GM18867 (cell line): ENCODE measurements around the gene LRCH4.

ENCODE experiments used
- ATAC-seq: cut with Tn5 transposase; IDR thresholded peaks from one replicate; pipeline ENCODE4 v1.9.1; 2021; ENCODE audit warnings: mild to moderate bottlenecking, moderate library complexity; ENCODE audit not compliant: unreplicated experiment

The LRCH4 gene

GRCh38 chr7:100606313-100606712, 20.4 kb upstream of the LRCH4 start:
- ATAC-seq = no peak

- ATAC-seq = no peak
These were observed 19.3 kb upstream of the LRCH4 start for GRCh38 chr7:100604976-100605911.

DNA sequence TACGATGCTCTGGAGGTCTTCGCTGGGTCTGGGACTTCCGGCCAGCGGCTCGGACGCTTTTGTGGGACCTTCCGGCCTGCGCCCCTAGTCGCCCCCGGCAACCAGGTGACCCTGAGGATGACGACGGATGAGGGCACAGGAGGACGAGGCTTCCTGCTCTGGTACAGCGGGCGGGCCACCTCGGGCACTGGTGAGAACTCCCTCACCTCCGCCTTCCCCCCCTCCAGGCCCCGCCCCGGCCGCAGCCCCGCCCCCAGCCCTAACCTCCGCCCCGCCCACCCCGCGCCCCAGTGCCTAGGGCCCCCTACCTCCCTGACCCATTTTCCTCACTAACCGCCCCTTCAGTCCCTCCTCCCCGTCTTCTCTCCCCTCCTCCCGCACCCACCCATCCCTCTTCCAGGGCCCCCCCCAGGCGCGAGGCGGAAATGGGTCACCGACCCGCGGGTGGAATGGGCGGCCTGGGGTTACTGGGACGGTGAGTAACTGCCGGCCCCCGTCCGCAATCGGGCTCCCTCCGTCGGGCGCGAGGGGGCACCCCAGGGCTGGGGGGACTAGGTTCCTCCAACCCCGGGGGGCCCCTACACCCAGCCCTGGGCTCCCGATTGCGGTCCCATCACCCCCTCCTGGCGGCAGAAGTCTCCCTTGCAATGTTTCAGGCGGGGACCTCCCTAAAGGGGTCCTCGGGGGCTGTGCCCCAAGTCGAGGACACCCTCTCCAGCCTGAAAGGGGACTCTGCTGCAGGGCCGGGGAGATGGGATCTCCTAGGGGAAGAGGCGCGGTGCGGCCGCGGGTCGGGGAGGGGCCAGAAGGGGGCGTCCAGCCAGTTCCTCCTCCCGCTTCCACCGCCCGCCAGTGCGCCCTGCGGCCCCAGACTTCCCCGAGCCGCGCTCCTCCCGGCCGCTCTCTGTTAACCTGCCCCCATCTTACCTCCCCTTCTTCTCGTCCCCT, 18.4 kb upstream of the LRCH4 start:
- ATAC-seq = peak; percentile 55

GRCh38 chr7:100603726-100604027, 17.7 kb upstream of the LRCH4 start:
- no peak for ATAC-seq

DNA sequence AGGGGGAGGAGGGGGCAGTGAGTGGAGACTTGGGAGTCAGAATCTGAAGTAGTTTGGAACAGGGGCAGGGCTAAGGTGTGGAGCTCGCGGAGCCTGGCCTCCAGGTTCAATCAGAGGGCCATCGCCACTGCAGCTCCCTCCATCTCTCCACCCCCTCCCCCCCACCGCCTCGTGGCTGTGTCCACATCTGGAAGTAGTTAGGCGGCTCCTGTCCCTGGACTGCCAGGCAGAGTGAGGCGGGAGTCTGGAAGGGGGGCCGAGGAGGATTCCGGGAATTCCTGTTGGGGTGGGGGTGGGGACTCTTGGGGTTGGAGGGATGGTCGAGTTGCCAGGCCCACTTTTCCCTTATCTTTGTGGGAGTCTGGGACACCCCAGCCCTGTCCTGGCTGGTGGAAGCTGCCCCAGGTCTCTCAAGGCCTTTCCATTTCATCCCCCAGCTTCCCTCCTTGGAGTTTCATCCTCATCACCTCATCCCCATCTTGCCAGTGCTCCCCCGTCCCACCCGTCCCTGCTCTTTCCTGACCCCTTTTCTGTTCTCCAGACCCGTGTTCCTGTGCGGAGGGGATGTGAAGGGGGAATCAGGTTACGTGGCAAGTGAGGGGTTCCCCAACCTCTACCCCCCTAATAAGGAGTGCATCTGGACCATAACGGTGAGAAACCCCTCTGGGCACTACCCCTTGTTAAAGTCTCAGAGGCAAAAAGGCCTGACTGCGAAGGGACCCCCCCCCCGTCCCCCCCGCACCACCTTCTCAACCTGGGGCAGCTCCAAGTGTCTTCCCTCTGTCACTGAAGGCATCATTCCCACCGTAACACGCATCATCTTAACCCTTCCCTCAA, 17.2 kb upstream of the LRCH4 start:
- ATAC-seq = no peak

GRCh38 chr7:100600730-100601038, 14.8 kb upstream of the LRCH4 start:
- no peak for ATAC-seq

DNA sequence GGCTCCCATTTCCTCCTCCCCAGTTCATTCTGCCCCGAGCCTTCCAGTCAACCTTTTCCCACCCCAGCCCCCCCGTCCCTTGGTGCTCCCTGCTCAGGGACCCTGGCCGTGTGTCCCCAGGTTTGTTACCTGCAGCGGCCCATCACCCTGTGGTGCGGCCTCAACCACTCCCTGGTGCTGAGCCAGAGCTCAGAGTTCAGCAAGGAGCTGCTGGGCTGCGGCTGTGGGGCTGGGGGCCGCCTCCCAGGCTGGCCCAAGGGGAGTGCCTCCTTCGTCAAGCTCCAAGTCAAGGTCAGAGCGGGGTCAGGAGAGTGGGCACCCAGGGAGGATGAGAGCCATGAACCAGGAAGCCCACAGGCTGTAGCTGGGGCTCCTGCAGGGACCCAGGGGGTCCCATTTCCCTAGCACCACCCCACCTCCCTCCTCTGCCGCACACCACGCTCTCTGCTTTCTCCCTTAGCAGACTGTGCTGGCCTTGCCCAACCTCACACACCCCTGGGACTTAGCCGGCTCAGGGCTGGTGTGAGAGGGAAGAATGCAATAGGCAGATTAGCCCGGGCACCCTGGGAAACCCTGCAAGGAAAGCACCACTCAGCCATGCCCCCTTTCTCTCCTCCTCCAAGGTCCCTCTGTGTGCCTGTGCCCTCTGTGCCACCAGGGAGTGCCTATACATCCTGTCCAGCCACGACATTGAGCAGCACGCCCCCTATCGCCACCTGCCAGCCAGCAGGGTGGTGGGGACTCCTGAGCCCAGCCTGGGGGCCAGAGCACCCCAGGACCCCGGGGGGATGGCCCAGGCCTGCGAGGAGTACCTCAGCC, 14.2 kb upstream of the LRCH4 start:
- ATAC-seq = no peak

DNA sequence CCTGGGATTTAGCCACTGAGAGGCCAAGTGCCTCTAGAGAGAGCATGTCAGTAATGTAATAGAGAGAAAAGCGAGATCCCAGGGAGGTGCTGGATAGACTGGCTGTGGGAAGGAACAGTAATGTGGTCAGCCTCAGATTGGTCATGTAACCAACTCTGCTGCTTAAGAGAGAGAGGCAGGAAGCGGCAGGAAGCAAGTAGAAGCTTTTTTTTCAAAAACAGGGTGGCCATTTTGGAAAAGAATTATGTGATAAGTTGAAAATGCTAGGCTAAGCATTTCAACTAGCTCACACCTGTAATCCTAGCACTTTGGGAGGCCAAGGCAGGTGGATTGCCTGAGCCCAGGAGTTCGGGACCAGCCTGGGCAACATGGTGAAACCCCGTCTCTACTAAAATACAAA, 12.5 kb upstream of the LRCH4 start:
- no peak for ATAC-seq

GRCh38 chr7:100595188-100595587, 9.3 kb upstream of the LRCH4 start:
- no peak for ATAC-seq

- ATAC-seq = no peak
These were observed 5.7 kb upstream of the LRCH4 start for GRCh38 chr7:100591596-100591995.

DNA sequence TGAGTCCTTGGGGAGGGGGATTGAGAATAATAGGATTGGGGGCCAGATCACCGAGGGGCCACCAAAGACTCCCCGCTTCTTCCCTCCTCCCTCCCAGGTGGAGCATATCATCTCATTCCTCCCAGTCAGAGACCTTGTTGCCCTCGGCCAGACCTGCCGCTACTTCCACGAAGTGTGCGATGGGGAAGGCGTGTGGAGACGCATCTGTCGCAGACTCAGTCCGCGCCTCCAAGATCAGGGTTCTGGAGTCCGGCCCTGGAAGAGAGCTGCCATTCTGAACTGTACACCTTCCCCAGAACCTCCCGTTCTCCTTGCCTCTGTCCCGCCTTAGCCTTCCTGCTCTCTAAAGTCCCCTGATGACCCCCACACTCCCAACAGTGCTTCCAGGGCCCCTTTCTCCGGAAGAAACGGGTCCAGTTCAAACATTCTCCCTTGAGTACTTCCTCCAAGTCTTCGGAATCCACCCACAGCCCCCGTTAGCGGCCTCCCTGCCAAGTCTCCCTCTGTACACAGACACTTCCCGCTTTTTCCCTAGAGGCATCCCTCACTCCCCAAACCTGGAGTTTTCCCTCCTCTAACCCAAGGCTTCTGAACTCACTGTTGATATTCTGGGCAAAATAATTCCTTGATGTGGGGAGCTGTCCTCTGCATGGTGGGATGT, 4.3 kb upstream of the LRCH4 start:
- no peak for ATAC-seq

DNA sequence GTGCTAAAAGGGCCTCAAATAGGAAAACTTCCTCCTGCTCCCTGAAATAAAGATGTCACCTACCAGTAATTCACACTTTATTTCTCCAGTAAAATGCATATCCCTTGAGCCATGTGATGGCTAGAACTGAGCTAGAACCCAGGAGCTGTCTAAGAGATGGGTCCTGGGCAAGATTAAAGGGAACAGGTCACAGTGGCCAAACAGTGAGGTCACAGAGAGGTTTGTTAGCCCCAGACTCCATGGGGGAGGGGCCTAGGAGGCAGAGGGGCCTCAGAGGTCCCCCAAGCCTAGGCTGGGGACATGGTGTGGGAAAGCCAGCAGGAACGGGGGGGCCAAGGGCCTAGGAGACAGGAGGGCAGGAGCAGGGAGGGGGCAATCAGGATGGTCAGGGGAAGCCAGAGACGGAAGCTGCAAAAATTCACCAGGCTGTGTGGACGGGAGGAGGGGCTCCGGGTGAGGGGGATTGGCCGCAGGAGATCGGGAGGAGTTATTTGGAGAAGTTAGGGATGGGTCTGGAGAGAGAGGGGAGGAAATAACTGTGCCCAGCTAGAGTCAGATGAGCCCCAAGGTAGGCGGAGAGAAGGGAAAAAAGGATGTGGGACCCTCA, 3.5 kb upstream of the LRCH4 start:
- ATAC-seq = no peak

GRCh38 chr7:100588438-100588837, 2.5 kb upstream of the LRCH4 start:
- ATAC-seq = no peak

- ATAC-seq = peak; percentile 85
These were observed 517 bp upstream of the LRCH4 start, which contains the start of gene FBXO24 for GRCh38 chr7:100586266-100587025. Gene FBXO24 (plus strand): TSS chr7:100586328. CDS start chr7:100586626, 298 bp downstream.

- ATAC-seq = no peak
These were observed 1.0 kb downstream of the LRCH4 start for GRCh38 chr7:100584683-100585510.

- ATAC-seq = no peak
These were observed 1.8 kb downstream of the LRCH4 start for GRCh38 chr7:100584054-100584682.
